GM12891 (cell line): ENCODE measurements around the gene CBS.

Experiments
- PAX5 ChIP-seq: IDR thresholded peaks from 2 replicates; pipeline ENCODE4 v1.6.1; 2011; ENCODE audit warnings: low read length, moderate library complexity, mild to moderate bottlenecking; ENCODE audit not compliant: insufficient read depth, severe bottlenecking
- POLR2A ChIP-seq: IDR thresholded peaks from 2 replicates; pipeline ENCODE4 v1.6.1; 2011; ENCODE audit warnings: low read depth, low read length, control low read depth
- POU2F2 ChIP-seq: IDR thresholded peaks from 2 replicates; pipeline ENCODE4 v1.6.1; 2011; ENCODE audit warnings: low read depth, mild to moderate bottlenecking, control low read depth, low read length, moderate library complexity

DNA sequence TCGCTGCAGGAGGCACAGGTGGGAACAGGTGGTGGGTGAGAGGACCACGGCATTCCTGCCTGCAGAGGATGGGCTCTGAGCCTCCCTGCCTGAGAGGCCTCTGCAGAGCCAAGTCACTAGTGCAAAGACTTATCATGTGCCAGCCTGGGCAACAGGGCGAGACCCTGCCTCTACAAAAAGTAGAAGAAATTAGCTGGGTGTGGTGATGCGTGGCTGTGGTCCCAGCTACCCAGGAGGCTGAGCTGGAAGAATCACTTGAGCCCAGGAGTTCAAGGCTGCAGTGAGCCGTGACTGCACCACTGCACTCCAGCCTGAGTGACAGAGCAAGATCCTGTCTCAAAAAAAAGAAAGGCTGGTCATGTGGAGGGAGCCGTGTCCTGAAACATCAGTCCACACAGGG, 54.9 kb downstream of the CBS start:
- no peak for TF ChIP-seq PAX5
- no peak for TF ChIP-seq POLR2A
- no peak for TF ChIP-seq POU2F2
